ENCODE measurements around the gene AGAP3.

- TF ChIP-seq POLR2A (IDR thresholded peaks at IDR 0.05): no peak
- TF ChIP-seq POLR2AphosphoS5 (IDR thresholded peaks at IDR 0.05): no peak
- no peak for TF ChIP-seq CTCF (IDR thresholded peaks at IDR 0.05)
Measured at GRCh38 chr7:151146761-151147160, 60.5 kb downstream of the AGAP3 start.

Measured in prostate gland (tissue), 2 donors.